GM12872 (cell line): ENCODE results near the gene C5AR1.
A peak's percentile ranks its signal among the peaks of the same experiment; 100 is the strongest.

ENCODE experiments used
- TF ChIP-seq, protein P1 (sequence below): IDR thresholded peaks from 3 replicates; pipeline ENCODE4 v1.5.1; 2011; ENCODE audit warnings: low read depth, mild to moderate bottlenecking, low read length, moderate library complexity; ENCODE audit not compliant: insufficient read depth

Gene C5AR1

DNA sequence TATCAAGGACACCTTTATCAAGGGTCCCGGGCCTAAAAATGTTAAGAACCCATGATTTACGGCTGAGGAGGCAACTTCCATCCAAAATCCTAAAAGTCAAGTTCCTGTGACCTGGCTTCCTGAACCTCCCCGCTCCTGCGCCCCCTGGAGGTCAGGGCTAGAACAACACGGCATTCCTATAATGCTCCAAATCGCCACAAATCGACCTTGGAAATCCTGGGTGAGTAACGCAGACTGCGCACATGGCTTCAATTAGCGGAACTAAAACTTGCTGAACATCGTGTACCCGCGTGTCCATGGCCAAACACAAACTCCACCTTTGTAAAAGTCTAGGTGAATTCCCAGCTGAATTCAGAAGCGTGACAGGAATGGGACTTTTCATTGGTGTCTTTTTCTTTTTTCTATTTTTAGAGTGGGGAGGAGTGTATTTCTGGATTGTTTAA is 4.3 kb upstream of the C5AR1 start:
- TF ChIP-seq, protein P1, sequence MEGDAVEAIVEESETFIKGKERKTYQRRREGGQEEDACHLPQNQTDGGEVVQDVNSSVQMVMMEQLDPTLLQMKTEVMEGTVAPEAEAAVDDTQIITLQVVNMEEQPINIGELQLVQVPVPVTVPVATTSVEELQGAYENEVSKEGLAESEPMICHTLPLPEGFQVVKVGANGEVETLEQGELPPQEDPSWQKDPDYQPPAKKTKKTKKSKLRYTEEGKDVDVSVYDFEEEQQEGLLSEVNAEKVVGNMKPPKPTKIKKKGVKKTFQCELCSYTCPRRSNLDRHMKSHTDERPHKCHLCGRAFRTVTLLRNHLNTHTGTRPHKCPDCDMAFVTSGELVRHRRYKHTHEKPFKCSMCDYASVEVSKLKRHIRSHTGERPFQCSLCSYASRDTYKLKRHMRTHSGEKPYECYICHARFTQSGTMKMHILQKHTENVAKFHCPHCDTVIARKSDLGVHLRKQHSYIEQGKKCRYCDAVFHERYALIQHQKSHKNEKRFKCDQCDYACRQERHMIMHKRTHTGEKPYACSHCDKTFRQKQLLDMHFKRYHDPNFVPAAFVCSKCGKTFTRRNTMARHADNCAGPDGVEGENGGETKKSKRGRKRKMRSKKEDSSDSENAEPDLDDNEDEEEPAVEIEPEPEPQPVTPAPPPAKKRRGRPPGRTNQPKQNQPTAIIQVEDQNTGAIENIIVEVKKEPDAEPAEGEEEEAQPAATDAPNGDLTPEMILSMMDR = peak; percentile 99

DNA sequence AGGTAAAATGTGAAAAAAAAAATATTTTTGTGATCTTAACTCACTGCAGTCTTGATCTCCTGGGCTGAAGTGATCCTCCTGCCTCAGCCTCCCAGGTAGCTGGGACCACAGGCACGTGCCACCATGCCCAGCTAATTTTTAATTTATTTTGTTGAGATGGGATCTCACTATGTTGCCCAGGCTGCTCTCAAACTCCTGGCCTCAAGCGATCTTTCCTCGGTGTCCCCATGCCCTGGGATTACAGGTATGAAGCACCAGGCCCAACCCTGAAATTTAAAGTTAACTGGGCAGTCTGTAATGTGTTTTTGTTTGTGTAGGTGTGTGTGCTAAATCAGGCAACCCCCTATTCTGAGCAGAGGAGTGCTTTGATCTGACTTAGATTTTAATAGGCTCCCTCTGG is 3.4 kb upstream of the C5AR1 start:
- TF ChIP-seq, protein P1 = no peak

DNA sequence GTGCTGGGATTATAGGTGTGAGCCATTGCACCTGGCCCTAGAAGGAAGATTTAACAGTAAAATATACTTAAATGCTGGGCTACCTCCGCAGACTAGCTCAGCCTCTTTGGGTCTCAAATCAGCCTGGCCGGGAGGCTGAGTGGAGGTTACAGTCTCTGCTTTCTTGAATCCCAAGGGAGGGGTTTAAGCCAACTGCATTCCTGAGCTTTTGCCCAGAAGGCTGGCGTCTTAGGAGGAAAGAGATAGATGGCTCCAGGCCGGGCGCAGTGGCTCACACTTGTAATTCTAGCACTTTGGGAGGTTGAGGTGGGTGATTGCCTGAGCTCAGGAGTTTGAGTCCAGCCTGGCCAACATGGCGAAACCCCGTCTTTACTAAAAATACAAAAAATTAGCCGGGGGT is 623 bp upstream of the C5AR1 start:
- TF ChIP-seq, protein P1 = no peak

DNA sequence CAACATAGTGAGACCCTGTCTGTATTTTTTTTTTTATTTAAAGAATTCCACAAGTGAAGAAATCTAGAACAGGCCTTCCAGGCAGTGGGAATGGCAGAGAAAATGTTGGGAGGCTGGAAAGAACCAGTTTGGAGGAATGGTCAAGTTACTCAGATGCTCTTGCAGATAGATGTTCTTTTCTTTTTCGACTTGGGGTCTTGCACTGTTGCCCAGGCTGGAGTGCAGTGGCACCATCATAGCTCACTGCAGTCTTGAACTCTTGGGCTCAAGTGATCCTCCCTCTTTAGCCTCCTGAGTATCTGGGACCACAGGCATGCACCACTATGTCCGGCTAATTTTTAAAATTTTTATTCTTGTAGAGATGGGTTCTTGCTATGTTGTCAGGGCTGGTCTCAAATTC is 662 bp downstream of the C5AR1 start:
- TF ChIP-seq, protein P1 = no peak

DNA sequence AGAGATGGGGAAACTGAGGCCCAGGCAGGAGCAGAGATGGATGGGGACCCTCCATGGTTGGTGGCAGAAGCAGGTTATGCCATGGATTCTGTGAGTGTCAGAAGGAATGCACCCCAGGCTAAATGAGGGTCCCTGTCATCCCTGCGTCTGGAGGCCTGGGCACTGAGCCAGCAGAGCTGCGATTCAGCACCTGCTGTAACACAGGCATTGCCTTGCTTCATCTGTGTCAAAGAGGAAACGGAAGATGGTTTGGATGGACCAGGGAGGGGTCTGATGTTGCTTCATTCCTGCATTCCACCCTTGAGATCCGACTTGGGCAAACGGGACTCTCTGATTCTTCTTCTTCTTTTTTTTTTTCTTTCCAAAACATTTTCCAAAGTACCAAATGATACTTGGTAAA is 1.2 kb downstream of the C5AR1 start:
- TF ChIP-seq, protein P1 = no peak

DNA sequence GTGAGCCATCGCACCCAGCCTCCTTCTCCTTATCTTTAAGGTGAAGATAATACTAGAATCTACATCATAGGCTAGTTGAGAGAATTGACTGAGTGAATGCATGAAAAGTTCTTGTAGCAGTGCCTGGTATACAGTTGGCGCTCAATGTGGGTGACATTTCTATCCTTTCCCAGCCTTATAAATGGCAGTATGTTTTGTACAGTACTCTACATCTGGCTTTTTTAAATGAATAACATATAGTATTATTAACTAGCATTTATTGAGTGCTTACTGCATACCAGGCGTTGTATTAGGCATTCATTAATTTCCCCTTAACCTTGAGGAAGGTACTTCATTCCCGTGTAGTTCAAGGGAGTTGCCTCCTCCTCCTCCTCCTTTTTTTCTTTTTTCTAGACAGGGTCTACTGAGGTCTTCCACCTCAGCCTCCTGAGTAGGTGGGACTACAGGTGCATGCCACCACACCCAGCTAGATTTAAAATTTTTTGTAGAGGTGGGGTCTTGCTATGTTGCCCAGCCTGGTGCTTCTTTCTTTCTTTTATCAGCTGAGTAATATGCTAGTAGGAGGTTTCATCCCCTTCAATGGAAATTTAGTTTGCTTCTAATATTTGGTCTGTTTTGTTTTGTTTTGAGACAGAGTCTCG is 2.8 kb downstream of the C5AR1 start:
- TF ChIP-seq, protein P1 = no peak

DNA sequence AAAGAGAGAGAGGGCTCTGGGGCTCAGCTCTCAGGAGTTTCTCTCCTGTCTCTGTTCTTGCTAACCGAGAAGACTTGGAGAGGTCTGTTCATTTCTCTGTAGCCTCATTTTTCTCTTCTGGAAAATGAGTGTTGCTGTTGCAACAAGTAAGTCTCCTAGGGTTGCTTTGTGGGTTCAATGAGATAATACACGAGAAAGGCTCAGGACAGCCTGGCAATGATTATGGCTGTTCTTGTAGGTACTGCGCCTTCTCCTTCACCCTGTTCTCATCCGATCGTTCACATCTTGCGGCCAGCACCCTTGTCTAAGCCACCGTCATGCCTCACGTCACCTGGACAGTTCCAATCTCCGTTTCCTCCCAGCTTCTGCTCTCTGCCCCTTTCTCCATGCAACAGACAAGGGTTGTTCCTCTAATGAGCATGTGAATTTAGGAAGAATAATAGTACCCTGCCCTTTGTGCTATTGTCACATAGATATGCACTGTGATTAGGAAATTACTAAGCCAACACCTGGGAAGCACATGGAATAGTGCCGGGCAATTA is 4.2 kb downstream of the C5AR1 start:
- TF ChIP-seq, protein P1 = no peak
